ENCODE data around the gene ANKRD17.
"Not testable (repeated sequence)": the region's sequence is repeated elsewhere in the genome, so short reads cannot be mapped to it uniquely, and the experiment has no call there.

Gene ANKRD17

DNA sequence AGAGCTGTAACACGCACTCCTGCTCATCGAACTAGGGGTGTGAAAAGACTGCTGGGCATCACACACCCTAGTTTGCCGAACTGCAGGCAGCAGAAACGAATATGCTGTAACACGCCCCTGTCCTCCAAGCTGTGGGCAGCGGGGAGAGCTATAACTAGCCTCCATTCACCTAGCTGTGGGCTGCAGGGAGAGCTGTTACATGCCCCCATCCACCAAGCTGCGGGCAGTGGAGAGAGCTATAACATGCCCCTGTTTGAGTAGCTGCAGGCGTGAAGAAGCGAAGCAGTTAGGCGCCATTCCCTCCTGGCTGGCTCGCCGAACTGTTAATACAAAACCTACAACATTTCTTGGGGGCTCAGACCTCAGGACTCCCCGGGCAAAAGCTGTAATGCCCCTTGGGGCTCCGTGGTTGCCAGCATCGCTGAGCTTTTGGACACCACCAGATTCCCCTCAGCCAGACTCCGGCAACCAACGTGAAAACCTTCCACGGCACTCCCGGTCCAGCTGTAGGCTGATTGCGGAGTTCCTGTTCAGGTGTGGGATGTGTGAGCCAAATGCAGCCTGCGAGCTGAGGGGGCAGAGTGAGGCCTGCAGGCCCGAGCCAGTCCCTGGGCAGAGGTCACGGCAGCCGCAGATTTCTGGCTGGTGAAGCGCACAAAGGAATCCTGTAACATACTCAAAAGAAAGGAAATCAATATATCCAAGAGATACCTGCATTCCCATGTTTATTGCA lies 41.1 kb upstream of the ANKRD17 start:
- no peak overlapping the region for H3K27ac ChIP-seq (ENCODE audit: low read length)
- H3K9ac ChIP-seq (ENCODE audit: low read length) = no peak overlapping the region
- H3K4me3 ChIP-seq (ENCODE audit: low read length) = no peak overlapping the region
- H3K9me2 ChIP-seq (replicated peaks; ENCODE audit: insufficient read depth, low read length) = no peaks in the 10 kb centered on the region
- H4K20me1 ChIP-seq (ENCODE audit: insufficient read depth, low read length) = no peaks in the 10 kb centered on the region
- H3K4me1 ChIP-seq (ENCODE audit: low read length) = no peaks in the 10 kb centered on the region
- H3K79me2 ChIP-seq (ENCODE audit: low read length) = no peaks in the 10 kb centered on the region
- TF ChIP-seq EZH2phosphoT487 (IDR thresholded peaks at IDR 0.05; ENCODE audit: low read length) = no peak
- TF ChIP-seq, protein P1, sequence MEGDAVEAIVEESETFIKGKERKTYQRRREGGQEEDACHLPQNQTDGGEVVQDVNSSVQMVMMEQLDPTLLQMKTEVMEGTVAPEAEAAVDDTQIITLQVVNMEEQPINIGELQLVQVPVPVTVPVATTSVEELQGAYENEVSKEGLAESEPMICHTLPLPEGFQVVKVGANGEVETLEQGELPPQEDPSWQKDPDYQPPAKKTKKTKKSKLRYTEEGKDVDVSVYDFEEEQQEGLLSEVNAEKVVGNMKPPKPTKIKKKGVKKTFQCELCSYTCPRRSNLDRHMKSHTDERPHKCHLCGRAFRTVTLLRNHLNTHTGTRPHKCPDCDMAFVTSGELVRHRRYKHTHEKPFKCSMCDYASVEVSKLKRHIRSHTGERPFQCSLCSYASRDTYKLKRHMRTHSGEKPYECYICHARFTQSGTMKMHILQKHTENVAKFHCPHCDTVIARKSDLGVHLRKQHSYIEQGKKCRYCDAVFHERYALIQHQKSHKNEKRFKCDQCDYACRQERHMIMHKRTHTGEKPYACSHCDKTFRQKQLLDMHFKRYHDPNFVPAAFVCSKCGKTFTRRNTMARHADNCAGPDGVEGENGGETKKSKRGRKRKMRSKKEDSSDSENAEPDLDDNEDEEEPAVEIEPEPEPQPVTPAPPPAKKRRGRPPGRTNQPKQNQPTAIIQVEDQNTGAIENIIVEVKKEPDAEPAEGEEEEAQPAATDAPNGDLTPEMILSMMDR (IDR thresholded peaks at IDR 0.05; ENCODE audit: low read length) = no peak
- no peak for TF ChIP-seq EZH2 (optimal IDR thresholded peaks at IDR 0.05; ENCODE audit: low read depth, low read length)
- H3K27me3 ChIP-seq (replicated peaks; ENCODE audit: insufficient read depth, low read length) = no peaks in the 10 kb centered on the region
- DNase-seq = no peak
- no peaks in the 10 kb centered on the region for H3K9me3 ChIP-seq (replicated peaks; ENCODE audit: insufficient read depth, low read length)
- no peaks in the 10 kb centered on the region for H3F3A ChIP-seq (ENCODE audit: insufficient read depth, low read length)
- no peak overlapping the region for H3K4me2 ChIP-seq (ENCODE audit: low read depth, low read length)
- H2AFZ ChIP-seq (ENCODE audit: low read length) = no peak overlapping the region
- no peaks in the 10 kb centered on the region for H3K36me3 ChIP-seq (replicated peaks; ENCODE audit: insufficient read depth, low read length)

DNA sequence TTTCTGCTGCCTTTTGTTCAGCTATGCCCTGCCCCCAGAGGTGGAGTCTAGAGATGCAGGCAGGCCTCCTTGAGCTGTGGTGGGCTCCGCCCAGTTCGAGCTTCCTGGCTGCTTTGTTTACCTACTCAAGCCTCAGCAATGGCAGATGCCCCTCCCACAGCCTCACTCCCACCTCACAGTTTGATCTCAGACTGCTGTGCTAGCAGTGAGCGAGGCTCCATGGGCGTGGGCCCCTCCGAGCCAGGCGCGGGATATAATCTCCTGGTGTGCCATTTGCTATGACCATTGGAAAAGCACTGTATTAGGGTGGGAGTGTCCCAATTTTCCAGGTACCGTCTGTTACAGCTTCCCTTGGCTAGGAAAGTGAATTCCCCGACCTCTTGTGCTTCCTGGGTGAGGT lies 34.1 kb upstream of the ANKRD17 start:
- H3K36me3 ChIP-seq (replicated peaks; ENCODE audit: insufficient read depth, low read length); H3K27ac ChIP-seq (ENCODE audit: low read length); H2AFZ ChIP-seq (ENCODE audit: low read length); H4K20me1 ChIP-seq (ENCODE audit: insufficient read depth, low read length); H3K4me2 ChIP-seq (ENCODE audit: low read depth, low read length); H3K9me2 ChIP-seq (replicated peaks; ENCODE audit: insufficient read depth, low read length); H3K4me1 ChIP-seq (ENCODE audit: low read length); H3K9me3 ChIP-seq (replicated peaks; ENCODE audit: insufficient read depth, low read length); H3K79me2 ChIP-seq (ENCODE audit: low read length); H3K27me3 ChIP-seq (replicated peaks; ENCODE audit: insufficient read depth, low read length); H3K9ac ChIP-seq (ENCODE audit: low read length); H3F3A ChIP-seq (ENCODE audit: insufficient read depth, low read length); H3K4me3 ChIP-seq (ENCODE audit: low read length); DNase-seq: not testable (repeated sequence)

DNA sequence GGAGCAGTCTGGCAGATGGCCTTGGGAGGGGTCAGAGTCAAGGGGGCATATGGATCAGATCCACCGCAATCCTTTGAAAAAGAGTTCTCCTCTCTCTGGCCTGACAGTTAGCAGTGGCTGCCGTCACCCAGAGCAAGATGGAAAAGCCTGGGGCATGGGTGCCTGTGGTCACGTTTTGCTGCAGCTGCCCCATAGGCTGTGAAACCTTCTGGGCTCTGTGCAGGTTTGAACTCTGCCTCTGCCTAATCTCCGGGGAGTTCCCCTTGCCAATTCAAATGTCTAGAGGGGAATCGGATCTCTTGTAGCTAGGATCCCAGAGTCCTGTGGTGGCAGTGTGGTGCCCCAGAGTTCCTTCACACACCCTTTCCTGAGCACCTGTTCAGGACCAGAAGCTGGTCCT lies 23.4 kb upstream of the ANKRD17 start:
- Histone ChIP-seq H3K36me3 (replicated peaks; ENCODE audit: insufficient read depth, low read length) (no peaks in the 10 kb centered on the region), H2AFZ (ENCODE audit: low read length) (no peak overlapping the region), H3K9me2 (replicated peaks; ENCODE audit: insufficient read depth, low read length) (no peaks in the 10 kb centered on the region), H3K9ac (ENCODE audit: low read length) (no peak overlapping the region), H3K9me3 (replicated peaks; ENCODE audit: insufficient read depth, low read length) (no peaks in the 10 kb centered on the region), H3K27me3 (replicated peaks; ENCODE audit: insufficient read depth, low read length) (no peaks in the 10 kb centered on the region), H3K4me1 (ENCODE audit: low read length) (no peaks in the 10 kb centered on the region), H3K4me2 (ENCODE audit: low read depth, low read length) (no peak overlapping the region), H3K79me2 (ENCODE audit: low read length) (no peaks in the 10 kb centered on the region), H3F3A (ENCODE audit: insufficient read depth, low read length) (no peaks in the 10 kb centered on the region), H4K20me1 (ENCODE audit: insufficient read depth, low read length) (no peaks in the 10 kb centered on the region), H3K27ac (ENCODE audit: low read length) (no peak overlapping the region), H3K4me3 (ENCODE audit: low read length) (no peak overlapping the region)
- no peak for DNase-seq
- no peak for TF ChIP-seq EZH2phosphoT487 (IDR thresholded peaks at IDR 0.05; ENCODE audit: low read length)
- TF ChIP-seq, protein P1 (IDR thresholded peaks at IDR 0.05; ENCODE audit: low read length) = no peak
- TF ChIP-seq EZH2 (optimal IDR thresholded peaks at IDR 0.05; ENCODE audit: low read depth, low read length) = no peak

DNA sequence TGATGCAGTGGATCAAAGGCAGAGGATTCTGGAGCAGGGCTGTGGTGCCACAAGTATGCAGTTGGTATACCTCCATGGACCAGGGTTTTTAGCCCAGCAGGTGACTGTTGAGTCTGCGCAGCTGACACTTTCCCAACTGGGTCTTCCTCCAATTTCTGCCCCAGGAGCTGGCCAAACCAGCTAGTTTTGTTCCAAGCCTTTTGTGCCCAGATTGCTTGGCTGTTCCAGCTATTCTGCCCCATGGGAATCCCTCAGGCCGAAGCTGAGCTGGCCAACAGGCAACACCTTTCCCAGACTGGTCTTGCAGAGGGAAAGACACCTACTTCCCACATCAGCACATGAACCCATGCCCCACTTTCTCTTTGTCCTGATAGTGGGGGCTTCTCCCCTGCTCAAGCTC lies 22.8 kb upstream of the ANKRD17 start:
- Histone ChIP-seq H3K27me3 (replicated peaks; ENCODE audit: insufficient read depth, low read length) (no peaks in the 10 kb centered on the region), H3K36me3 (replicated peaks; ENCODE audit: insufficient read depth, low read length) (no peaks in the 10 kb centered on the region), H3K9ac (ENCODE audit: low read length) (no peak overlapping the region), H3K4me1 (ENCODE audit: low read length) (no peaks in the 10 kb centered on the region), H3K9me3 (replicated peaks; ENCODE audit: insufficient read depth, low read length) (no peaks in the 10 kb centered on the region), H3K27ac (ENCODE audit: low read length) (no peak overlapping the region), H3K4me2 (ENCODE audit: low read depth, low read length) (no peak overlapping the region), H2AFZ (ENCODE audit: low read length) (no peak overlapping the region), H3K79me2 (ENCODE audit: low read length) (no peaks in the 10 kb centered on the region), H3K4me3 (ENCODE audit: low read length) (no peak overlapping the region), H3K9me2 (replicated peaks; ENCODE audit: insufficient read depth, low read length) (no peaks in the 10 kb centered on the region), H4K20me1 (ENCODE audit: insufficient read depth, low read length) (no peaks in the 10 kb centered on the region), H3F3A (ENCODE audit: insufficient read depth, low read length) (no peaks in the 10 kb centered on the region)
- no peak for DNase-seq
- no peak for TF ChIP-seq EZH2phosphoT487 (IDR thresholded peaks at IDR 0.05; ENCODE audit: low read length)
- no peak for TF ChIP-seq EZH2 (optimal IDR thresholded peaks at IDR 0.05; ENCODE audit: low read depth, low read length)
- TF ChIP-seq, protein P1 (IDR thresholded peaks at IDR 0.05; ENCODE audit: low read length) = no peak

Data from MM.1S (cell line).